ENCODE measurements around the gene KCNH1. TPM values are rescaled to one million over a fixed set of nuclear protein-coding genes. Genes with fewer than 3 reads are reported as not detected.

Gene KCNH1
- total RNA-seq, 1 donor from 2014 or later, result 6.3 TPM

DNA sequence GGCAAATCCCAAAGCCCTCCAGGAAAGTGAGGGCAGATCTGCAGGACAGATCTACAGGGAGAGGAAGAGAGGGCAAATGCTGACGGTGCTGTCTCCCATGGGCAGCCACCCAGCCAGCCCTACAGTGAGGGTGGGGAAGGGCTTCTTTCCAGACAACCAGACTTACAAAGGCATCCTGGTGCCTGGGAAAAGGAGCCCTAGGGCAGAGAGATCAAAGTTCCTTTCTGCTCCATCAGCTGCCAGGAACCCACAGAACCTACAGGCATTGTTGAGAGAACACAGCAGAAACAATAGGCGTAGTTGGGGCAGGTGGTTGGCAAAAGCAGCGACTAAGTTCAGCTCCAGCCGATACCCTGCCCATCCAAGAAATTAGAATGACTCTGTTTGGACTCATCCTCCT lies 332.4 kb downstream of the KCNH1 start:
- H3K4me1 Mint-ChIP-seq (ENCODE audit: low read depth), result peaks cover 11% of the 10 kb centered on the region
- no peaks in the 10 kb centered on the region for H3K9me3 Mint-ChIP-seq (ENCODE audit: low read depth)
- DNase-seq (ENCODE audit: low spot score), result no peak
- H3K27me3 Mint-ChIP-seq (ENCODE audit: low read depth), result no peaks in the 10 kb centered on the region
- H3K27ac Mint-ChIP-seq (ENCODE audit: unreplicated experiment), result no peak overlapping the region
- TF ChIP-seq, protein P1, sequence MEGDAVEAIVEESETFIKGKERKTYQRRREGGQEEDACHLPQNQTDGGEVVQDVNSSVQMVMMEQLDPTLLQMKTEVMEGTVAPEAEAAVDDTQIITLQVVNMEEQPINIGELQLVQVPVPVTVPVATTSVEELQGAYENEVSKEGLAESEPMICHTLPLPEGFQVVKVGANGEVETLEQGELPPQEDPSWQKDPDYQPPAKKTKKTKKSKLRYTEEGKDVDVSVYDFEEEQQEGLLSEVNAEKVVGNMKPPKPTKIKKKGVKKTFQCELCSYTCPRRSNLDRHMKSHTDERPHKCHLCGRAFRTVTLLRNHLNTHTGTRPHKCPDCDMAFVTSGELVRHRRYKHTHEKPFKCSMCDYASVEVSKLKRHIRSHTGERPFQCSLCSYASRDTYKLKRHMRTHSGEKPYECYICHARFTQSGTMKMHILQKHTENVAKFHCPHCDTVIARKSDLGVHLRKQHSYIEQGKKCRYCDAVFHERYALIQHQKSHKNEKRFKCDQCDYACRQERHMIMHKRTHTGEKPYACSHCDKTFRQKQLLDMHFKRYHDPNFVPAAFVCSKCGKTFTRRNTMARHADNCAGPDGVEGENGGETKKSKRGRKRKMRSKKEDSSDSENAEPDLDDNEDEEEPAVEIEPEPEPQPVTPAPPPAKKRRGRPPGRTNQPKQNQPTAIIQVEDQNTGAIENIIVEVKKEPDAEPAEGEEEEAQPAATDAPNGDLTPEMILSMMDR (IDR thresholded peaks at IDR 0.05), result no peak
- peaks cover 2% of the 10 kb centered on the region for H3K36me3 Mint-ChIP-seq (ENCODE audit: low read depth)
- no peak overlapping the region for H3K4me3 Mint-ChIP-seq (ENCODE audit: unreplicated experiment)

DNA sequence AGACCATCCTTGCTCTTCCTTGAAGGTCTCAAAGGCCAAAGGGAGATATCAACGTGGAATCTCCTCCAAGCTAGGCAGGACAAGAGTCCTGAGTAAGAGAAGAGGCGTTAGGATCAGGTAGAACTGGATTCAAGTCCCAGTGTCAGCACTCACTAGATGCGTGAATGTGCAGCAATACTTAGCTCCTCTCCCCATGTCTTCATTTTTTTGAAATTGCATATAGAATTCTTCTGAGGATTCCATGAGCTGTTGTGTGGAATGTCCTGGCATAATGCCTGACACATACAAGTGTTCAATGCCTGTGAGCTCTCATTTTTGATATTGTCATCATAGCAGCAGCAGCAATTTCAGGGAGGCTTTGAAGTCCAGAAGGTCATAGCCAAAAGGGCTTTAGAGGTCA lies 333.2 kb downstream of the KCNH1 start:
- H3K9me3 Mint-ChIP-seq (ENCODE audit: low read depth), result no peaks in the 10 kb centered on the region
- peaks cover 4% of the 10 kb centered on the region for H3K36me3 Mint-ChIP-seq (ENCODE audit: low read depth)
- peaks cover 11% of the 10 kb centered on the region for H3K4me1 Mint-ChIP-seq (ENCODE audit: low read depth)
- H3K27me3 Mint-ChIP-seq (ENCODE audit: low read depth), result no peaks in the 10 kb centered on the region
- H3K27ac Mint-ChIP-seq (ENCODE audit: unreplicated experiment), result no peak overlapping the region
- TF ChIP-seq, protein P1 (IDR thresholded peaks at IDR 0.05), result no peak
- no peak for DNase-seq (ENCODE audit: low spot score)
- no peak overlapping the region for H3K4me3 Mint-ChIP-seq (ENCODE audit: unreplicated experiment)

DNA sequence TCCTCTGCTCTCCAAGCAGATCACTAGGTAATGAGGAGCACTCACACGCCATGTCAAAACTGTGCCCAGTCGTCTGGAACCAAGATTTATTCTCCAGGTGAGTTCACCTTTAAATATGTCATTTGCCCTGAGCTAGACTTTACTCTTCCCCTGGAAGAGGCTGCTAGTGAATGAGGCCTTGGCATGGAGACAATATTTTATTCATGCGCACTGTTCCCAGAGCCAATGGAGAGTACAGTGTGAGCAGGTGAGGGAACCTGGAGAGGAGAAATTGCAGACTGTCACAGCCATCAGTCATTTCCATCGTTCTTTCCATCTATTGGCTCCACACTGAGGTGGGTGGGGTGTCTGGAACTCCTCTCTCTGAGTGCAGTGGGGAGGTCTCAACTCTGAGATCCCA lies 333.6 kb downstream of the KCNH1 start:
- Mint-ChIP-seq H3K27ac (ENCODE audit: unreplicated experiment) (no peak overlapping the region), H3K4me3 (ENCODE audit: unreplicated experiment) (no peak overlapping the region), H3K9me3 (ENCODE audit: low read depth) (no peaks in the 10 kb centered on the region), H3K36me3 (ENCODE audit: low read depth) (peaks cover 4% of the 10 kb centered on the region), H3K4me1 (ENCODE audit: low read depth) (peaks cover 11% of the 10 kb centered on the region), H3K27me3 (ENCODE audit: low read depth) (no peaks in the 10 kb centered on the region)
- TF ChIP-seq, protein P1 (IDR thresholded peaks at IDR 0.05), result no peak
- no peak for DNase-seq (ENCODE audit: low spot score)

DNA sequence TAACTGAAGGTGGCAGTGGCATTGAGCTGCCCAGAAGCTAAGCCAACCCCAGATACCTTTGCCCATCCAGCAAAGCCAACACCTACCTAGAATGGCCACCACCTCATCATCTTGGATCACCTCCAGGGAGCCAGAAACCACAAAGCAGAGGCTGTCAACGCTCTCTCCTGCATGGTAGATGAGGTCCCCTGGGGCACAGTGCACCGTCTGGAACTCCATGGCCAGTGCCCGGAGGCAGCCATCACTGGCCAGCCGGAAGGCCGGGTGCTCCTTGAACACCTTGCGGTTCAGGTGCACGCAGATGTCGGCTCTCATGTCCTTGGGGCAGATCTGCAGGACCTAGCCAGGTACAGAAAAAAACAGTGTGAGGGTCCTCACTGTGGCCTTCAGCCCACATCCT lies 336.5 kb downstream of the KCNH1 start:
- TF ChIP-seq, protein P1 (IDR thresholded peaks at IDR 0.05), result no peak

DNA sequence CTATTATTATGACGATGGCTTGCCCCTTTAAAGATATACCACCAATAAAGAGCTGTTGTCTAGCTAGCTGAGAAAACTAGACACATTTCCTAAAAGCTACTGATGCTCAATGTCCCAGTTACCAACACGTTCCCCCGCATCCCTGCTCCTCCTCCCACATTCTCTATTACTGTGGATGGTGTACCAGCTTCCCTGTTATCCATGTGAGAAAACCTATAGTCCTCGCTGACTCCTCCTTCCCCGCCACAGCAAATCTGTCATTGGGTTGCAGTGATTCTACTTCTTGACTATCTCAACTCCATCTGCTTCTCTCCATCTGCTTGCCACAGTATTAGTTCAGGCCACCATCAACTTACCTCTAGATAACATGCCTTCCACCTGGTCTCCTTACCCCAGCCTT lies 337.5 kb downstream of the KCNH1 start:
- Mint-ChIP-seq H3K9me3 (ENCODE audit: low read depth) (no peaks in the 10 kb centered on the region), H3K4me1 (ENCODE audit: low read depth) (peaks cover 16% of the 10 kb centered on the region), H3K27ac (ENCODE audit: unreplicated experiment) (no peak overlapping the region), H3K36me3 (ENCODE audit: low read depth) (peaks cover 2% of the 10 kb centered on the region), H3K4me3 (ENCODE audit: unreplicated experiment) (no peak overlapping the region), H3K27me3 (ENCODE audit: low read depth) (no peaks in the 10 kb centered on the region)
- no peak for DNase-seq (ENCODE audit: low spot score)
- TF ChIP-seq, protein P1 (IDR thresholded peaks at IDR 0.05), result no peak

More for the DNA sequence above, 336.5 kb downstream of the KCNH1 start:
- Mint-ChIP-seq H3K36me3 (ENCODE audit: low read depth) (peaks cover 2% of the 10 kb centered on the region), H3K9me3 (ENCODE audit: low read depth) (no peaks in the 10 kb centered on the region), H3K4me3 (ENCODE audit: unreplicated experiment) (no peak overlapping the region), H3K27ac (ENCODE audit: unreplicated experiment) (no peak overlapping the region), H3K27me3 (ENCODE audit: low read depth) (no peaks in the 10 kb centered on the region), H3K4me1 (ENCODE audit: low read depth) (peaks cover 14% of the 10 kb centered on the region)
- DNase-seq (ENCODE audit: low spot score), result no peak
